GM10248 (cell line): Measurements from ENCODE around the gene CAMKK2.
A peak's percentile ranks its signal among the peaks of the same experiment; 100 is the strongest.
"Not testable (repeated sequence)": the region's sequence is repeated elsewhere in the genome, so short reads cannot be mapped to it uniquely, and the experiment has no call there.

Experiments
- CTCF ChIA-PET: fragments of 300-600 bp; sonication (Branson Sonifier 250); formaldehyde crosslinking; extraction: SDS; loops from one replicate; lab custom pipeline; 2021; ENCODE audit warnings: antibody characterized with exemption; lab: Yijun Ruan, JAX
- POLR2A ChIA-PET: fragments of 350-650 bp; sonication (Branson Sonifier 250); formaldehyde crosslinking; extraction: SDS; loops from one replicate; lab custom pipeline; 2020; ENCODE audit warnings: antibody characterized with exemption; lab: Yijun Ruan, JAX
- DNase-seq: peaks from one replicate; pipeline ENCODE4 v3.0.0; 2012; ENCODE audit errors: extremely low spot score
- TF ChIP-seq, protein P1 (sequence below): IDR thresholded peaks from 2 replicates; pipeline ENCODE4 v1.5.1; 2012; ENCODE audit warnings: mild to moderate bottlenecking, low read depth; ENCODE audit errors: extremely low read depth, missing control alignments, control extremely low read depth

CAMKK2 gene

DNA sequence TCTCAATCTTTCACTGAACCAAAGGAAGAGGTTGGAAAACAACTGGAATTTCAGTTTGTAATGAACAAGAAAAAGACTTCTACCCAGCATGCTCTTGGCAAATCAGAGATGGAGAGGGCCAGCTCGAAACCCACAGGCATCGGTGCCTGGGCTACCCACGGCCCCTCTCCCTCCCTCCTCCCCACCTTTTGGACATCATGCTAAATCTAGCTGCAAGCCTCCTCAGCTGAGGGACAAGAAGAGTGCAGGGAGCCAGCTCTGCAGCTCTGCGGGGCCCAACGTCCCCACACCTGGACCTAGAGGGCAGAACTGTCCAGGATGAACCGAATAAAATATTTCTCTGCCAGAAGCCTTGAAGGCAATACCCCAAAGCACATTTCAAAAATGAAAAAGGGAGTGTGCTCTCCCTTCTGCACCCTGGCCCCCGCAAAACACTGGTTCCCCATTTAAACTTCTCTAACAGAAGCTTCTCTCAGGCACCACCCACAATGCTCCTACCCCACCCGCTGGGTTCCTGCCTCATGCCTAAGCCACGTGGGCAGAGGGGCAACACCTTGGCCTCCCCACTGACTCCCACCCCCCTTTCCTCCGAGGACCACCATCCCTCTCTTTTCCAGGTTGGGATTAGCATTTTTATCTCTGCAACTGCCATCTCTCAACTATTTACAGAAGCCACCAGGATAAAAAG, 8.2 kb downstream of the CAMKK2 start:
- POLR2A ChIA-PET, result no interaction called here
- TF ChIP-seq, protein P1, sequence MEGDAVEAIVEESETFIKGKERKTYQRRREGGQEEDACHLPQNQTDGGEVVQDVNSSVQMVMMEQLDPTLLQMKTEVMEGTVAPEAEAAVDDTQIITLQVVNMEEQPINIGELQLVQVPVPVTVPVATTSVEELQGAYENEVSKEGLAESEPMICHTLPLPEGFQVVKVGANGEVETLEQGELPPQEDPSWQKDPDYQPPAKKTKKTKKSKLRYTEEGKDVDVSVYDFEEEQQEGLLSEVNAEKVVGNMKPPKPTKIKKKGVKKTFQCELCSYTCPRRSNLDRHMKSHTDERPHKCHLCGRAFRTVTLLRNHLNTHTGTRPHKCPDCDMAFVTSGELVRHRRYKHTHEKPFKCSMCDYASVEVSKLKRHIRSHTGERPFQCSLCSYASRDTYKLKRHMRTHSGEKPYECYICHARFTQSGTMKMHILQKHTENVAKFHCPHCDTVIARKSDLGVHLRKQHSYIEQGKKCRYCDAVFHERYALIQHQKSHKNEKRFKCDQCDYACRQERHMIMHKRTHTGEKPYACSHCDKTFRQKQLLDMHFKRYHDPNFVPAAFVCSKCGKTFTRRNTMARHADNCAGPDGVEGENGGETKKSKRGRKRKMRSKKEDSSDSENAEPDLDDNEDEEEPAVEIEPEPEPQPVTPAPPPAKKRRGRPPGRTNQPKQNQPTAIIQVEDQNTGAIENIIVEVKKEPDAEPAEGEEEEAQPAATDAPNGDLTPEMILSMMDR, result no peak
- DNase-seq, result peak; percentile 53
- CTCF ChIA-PET, result interaction anchor here (0.9 to 1.6 kb wide), 5 partner anchors 10 to 169 kb away, joined by 3 to 5 read pairs (median 3); no protein-coding TSS in a partner anchor

DNA sequence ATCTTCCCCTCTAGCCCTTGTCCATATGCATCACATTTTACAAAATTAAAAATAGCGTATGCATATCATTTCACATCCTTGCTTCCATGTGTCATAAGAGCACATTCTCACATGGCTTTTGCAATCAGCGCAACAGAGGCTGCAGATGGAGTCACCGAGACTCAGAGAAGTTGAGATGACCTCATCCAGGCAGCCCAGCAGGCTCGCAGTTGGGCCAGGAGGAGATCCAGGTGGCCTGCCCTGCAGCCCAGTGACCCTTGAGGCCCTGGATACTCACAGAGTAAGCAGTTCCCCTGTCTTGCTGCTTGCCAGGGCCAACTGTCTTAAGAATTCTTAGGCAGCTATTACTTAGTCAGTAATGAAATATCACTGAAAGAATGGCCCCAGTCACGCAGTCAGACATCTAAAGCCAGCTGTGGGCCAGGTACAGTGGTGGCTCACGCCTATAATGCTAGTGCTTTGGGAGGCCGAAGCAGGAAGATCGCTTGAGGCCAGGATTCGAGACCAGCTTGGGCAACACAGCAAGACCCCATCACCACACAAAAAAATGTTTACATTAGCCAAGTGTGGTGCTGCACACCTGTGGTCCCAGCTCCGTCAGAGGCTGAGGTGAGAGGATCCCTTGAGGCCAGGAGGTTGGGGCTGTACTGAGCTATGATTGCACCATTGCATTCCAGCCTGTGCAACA, 9.1 kb downstream of the CAMKK2 start:
- POLR2A ChIA-PET, result no interaction called here
- TF ChIP-seq, protein P1, result no peak
- DNase-seq, result no peak
- CTCF ChIA-PET, result interaction anchor here (0.9 to 1.6 kb wide), 6 partner anchors 9 to 191 kb away, joined by 3 to 5 read pairs (median 3); partner anchors contain the start of gene CAMKK2

DNA sequence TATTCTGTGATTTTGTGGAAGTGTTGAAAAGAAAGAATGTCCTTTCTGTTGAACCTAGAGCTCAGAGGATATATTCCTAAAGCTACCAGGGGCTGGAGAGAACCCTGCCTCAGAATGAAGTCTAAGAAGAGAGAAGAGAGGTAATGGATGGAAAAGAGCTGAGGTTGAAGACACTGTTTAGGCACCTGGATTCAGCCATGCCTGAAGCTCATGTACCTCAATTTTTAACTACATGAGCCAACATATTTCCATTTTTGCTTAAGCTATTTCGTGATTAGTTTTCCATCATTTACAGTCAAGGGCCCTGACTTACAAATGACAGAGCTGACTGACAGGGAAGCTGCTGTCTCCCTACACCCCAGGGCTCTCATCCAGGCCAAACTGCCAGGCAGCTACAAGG, 10.7 kb downstream of the CAMKK2 start:
- ChIA-PET CTCF (interaction anchor here (1.0 to 1.7 kb wide), 5 partner anchors 9 to 19 kb away, joined by 3 to 8 read pairs (median 3); no protein-coding TSS in a partner anchor), POLR2A (interaction anchor here (1.3 kb wide), 1 partner anchor 10 kb away, joined by 4 read pairs; the partner anchor contains the start of gene CAMKK2)
- TF ChIP-seq, protein P1, result no peak
- DNase-seq, result no peak

DNA sequence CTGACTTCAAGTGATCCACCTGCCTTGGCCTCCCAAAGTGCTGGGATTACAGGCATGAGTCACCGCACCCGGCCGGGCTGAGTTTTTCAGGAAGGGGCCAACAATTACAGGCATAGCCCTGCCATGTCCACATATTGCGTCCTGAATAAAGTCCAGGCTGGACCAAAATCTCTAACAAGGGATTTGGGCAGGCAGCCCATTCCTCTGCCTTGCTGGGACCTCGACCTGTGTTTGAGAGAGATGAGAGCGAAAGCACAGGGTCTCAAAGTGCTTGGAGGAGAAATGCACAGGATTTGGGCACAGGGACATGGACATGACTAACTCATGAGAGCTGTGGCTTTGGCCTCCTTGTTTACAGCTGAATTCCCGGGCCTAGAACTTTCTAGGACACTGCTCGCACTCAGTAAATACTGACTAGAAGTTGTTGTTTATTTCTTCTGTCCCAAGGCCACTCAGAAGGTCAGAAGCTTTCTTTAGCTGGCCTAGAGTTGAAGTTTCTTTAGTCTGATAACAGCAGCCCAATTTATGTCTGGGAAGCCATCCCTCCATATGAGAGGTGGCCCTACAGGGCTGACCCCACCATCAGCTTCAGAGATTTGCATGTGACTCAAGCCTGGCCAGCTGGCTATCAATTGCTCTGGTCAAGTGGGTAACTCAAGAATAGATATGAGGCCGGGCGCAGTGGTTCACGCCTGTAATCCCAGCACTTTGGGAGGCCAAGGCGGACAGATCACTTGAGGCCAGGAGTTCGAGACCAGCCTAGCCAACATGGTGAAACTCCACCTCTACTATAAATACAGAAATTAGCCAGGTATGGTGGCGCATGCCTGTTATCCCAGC, 11.7 kb downstream of the CAMKK2 start:
- CTCF ChIA-PET, result interaction anchor here (1.2 to 1.7 kb wide), 2 partner anchors 8 to 13 kb away, joined by 4 to 8 read pairs; no protein-coding TSS in a partner anchor

DNA sequence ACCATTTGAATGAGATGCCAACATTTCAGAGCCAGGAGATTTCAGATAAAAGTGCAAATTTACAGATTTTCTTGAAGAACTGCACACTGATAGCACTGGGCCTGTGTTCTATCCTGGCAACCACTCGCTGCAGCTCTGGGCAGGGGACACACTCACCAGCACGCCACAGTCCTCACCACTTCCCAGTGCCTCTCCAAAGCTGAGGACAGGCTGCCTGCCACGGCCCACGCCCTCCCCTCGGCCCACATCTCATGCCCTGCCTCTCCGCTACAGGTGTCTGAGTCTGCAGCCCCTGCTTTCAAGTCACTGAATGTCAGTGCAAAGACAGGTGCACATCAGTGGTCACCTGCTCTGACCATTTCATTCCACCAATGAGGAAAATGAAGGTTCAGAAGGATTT, 12.7 kb downstream of the CAMKK2 start:
- DNase-seq, result no peak
- ChIA-PET POLR2A (no interaction called here), CTCF (no interaction called here)
- TF ChIP-seq, protein P1, result no peak

More for the DNA sequence above, 11.7 kb downstream of the CAMKK2 start:
- DNase-seq, result no peak
- POLR2A ChIA-PET, result interaction anchor here (1.3 kb wide), 1 partner anchor 11 kb away, joined by 4 read pairs; the partner anchor contains the start of gene CAMKK2
- TF ChIP-seq, protein P1, result no peak

DNA sequence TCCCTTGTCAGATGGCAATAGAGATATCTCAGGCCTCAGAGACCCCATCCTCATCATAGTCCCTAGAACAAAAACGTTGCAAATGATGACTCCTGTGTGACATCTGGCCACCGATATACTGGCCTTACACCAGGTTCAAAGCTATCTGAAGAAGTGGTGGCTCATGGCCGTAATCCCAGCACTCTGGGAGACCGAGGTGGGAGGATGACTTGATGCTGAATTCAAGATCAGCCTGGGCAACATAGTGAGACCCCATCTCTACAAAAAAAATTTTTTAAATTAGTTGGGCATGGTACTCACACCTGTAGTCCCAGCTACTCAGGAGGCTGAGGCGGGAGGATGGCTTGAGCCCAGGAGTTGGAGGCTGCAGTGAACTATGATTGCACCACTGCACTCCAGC, 13.1 kb downstream of the CAMKK2 start:
- DNase-seq, result no peak
- CTCF ChIA-PET, result no interaction called here
- TF ChIP-seq, protein P1, result no peak
- POLR2A ChIA-PET, result no interaction called here

DNA sequence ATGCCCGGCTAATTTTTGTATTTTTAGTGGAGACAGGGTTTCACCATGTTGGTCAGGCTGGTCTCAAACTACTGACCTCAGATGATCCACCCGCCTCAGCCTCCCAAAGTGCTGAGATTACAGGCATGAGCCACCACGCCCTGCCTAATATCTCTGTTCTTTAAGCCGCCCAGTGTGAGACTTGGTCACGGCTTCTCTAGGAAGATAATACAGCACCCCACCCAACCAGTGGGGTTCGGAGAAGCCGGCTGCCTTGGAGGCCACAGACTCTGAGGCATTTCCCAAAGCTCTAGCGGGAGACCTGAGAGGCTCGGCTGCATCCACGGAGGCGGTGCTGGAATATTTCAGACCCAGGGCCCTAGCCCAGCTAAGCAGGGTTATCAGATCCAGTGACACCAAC, 13.6 kb downstream of the CAMKK2 start:
- DNase-seq, POLR2A ChIA-PET, CTCF ChIA-PET: not testable (repeated sequence)
